NCI-H1417 treated with DMSO at 0.1 percent for 48 hours (cell line): Measurements from ENCODE around the gene FAM170B.

Experiments used
- DNase-seq: peaks from one replicate; lab custom pipeline; 2025; lab: John Stamatoyannopoulos, UW

Gene FAM170B

GRCh38 chr10:49133706-49134248 lies at the start of gene FAM170B:
Gene FAM170B (minus strand): TSS chr10:49134021. CDS start chr10:49133918, 103 bp downstream.
- no peak for DNase-seq

- DNase-seq, result no peak
Measured at GRCh38 chr10:49182776-49183175, 49.0 kb upstream of the FAM170B start.

- DNase-seq, result no peak
Measured at GRCh38 chr10:49180444-49180860, 46.6 kb upstream of the FAM170B start.

GRCh38 chr10:49179699-49180443 lies 46.0 kb upstream of the FAM170B start:
- no peak for DNase-seq

GRCh38 chr10:49178489-49179471 lies 45.0 kb upstream of the FAM170B start:
- no peak for DNase-seq

GRCh38 chr10:49177391-49178355 lies 43.9 kb upstream of the FAM170B start:
- no peak for DNase-seq

GRCh38 chr10:49176310-49177268 lies 42.8 kb upstream of the FAM170B start:
- no peak for DNase-seq

- no peak for DNase-seq
Measured at GRCh38 chr10:49175587-49176309, 41.9 kb upstream of the FAM170B start.

- DNase-seq, result no peak
Measured at GRCh38 chr10:49174926-49175500, 41.2 kb upstream of the FAM170B start.

GRCh38 chr10:49174261-49174925 lies 40.6 kb upstream of the FAM170B start:
- DNase-seq, result no peak

- DNase-seq, result no peak
Measured at GRCh38 chr10:49173853-49174252, 40.0 kb upstream of the FAM170B start.

GRCh38 chr10:49173201-49173772 lies 39.5 kb upstream of the FAM170B start:
- no peak for DNase-seq

- DNase-seq, result no peak
Measured at GRCh38 chr10:49172777-49173132, 38.9 kb upstream of the FAM170B start.

- DNase-seq, result no peak
Measured at GRCh38 chr10:49172061-49172776, 38.4 kb upstream of the FAM170B start.

GRCh38 chr10:49171326-49172060 lies 37.7 kb upstream of the FAM170B start:
- no peak for DNase-seq

- no peak for DNase-seq
Measured at GRCh38 chr10:49170632-49171325, 37.0 kb upstream of the FAM170B start.
